Panc1 (cell line): ENCODE measurements around the gene SPX. TPM values are rescaled to one million over a fixed set of nuclear protein-coding genes. Genes with fewer than 3 reads are reported as not detected.

ENCODE experiments used
- ATAC-seq: fragments of 200-7000 bp; cut with Tn5 transposase; 2 replicates; pipeline ENCODE4 v1.9.1; 2020; ENCODE audit warnings: mild to moderate bottlenecking, moderate library complexity
- BruUV-seq: library from RNA; stranded (reverse); fragments of 400-500 nt; replicated peaks from 2 replicates; lab custom pipeline; 2021; lab: Mats Ljungman, UMichigan
- CTCF ChIA-PET: fragments of 300-600 bp; sonication (Branson Sonifier 250); formaldehyde crosslinking; loops from one replicate; lab custom pipeline; 2022; ENCODE audit warnings: antibody characterized with exemption; lab: Charles Lee
- POLR2A ChIA-PET: fragments of 300-600 bp; sonication (Branson Sonifier 250); formaldehyde crosslinking; loops from one replicate; lab custom pipeline; 2022; ENCODE audit warnings: antibody characterized with exemption; lab: Charles Lee
- DNase-seq: peaks from one replicate; pipeline ENCODE4 v3.0.0-alpha.2; 2010; ENCODE audit warnings: low read depth, low spot score
- H3K27ac ChIP-seq: 2 replicates; pipeline ENCODE4 v1.5.1; 2011; ENCODE audit warnings: mild to moderate bottlenecking, low read length, inconsistent platforms
- H3K27me3 ChIP-seq: fragments of 200-500 bp; sonication (Bioruptor generic); 2 replicates; pipeline ENCODE4 v1.6.0; 2014; ENCODE audit warnings: low read length, inconsistent platforms; ENCODE audit not compliant: control insufficient read depth, insufficient read depth
- H3K36me3 ChIP-seq: fragments of 200-500 bp; sonication (Bioruptor generic); 2 replicates; pipeline ENCODE4 v1.5.1; 2014; ENCODE audit warnings: inconsistent platforms, mild to moderate bottlenecking, low read length, moderate library complexity; ENCODE audit not compliant: control insufficient read depth, insufficient read depth
- H3K4me1 ChIP-seq: 2 replicates; pipeline ENCODE4 v1.5.1; 2011; ENCODE audit warnings: inconsistent platforms, mild to moderate bottlenecking, low read length, moderate library complexity; ENCODE audit not compliant: control insufficient read depth, insufficient read depth
- H3K4me3 ChIP-seq, 2 experiments: 2 replicates each; pipeline ENCODE4 v1.5.1; 2011 to 2012; ENCODE audit warnings: low read depth in 2 of 2, low read length in 2 of 2, mild to moderate bottlenecking in 2 of 2, inconsistent platforms in 1 of 2, moderate library complexity in 1 of 2
- H3K9me3 ChIP-seq: fragments of 200-500 bp; sonication (Bioruptor generic); 2 replicates; pipeline ENCODE4 v1.5.1; 2014; ENCODE audit warnings: low read depth, mild to moderate bottlenecking, inconsistent platforms, low read length, moderate library complexity; ENCODE audit not compliant: control insufficient read depth, insufficient read depth
- POLR2AphosphoS5 ChIP-seq: IDR thresholded peaks from 2 replicates; pipeline ENCODE4 v1.6.1; 2012; ENCODE audit warnings: mild to moderate bottlenecking, low read depth, low read length, moderate library complexity
- SIN3A ChIP-seq: IDR thresholded peaks from 2 replicates; pipeline ENCODE4 v1.6.1; 2012; ENCODE audit warnings: low read depth, mild to moderate bottlenecking, low read length, moderate library complexity, borderline replicate concordance; ENCODE audit not compliant: insufficient read depth
- TCF7L2 ChIP-seq: IDR thresholded peaks from 2 replicates; pipeline ENCODE4 v1.6.1; 2011; ENCODE audit warnings: mild to moderate bottlenecking, low read depth, low read length, inconsistent platforms
- in situ Hi-C: cut with HindIII; loops from 2 replicates; pipeline ENCODE4 v1.10.0; 2016; ENCODE audit warnings: low sequenced_read_pairs, low pct_unique_long_range_greater_than_20kb
- intact Hi-C: fragments of 100-400 bp; cut with micrococcal nuclease; formaldehyde crosslinking; loops from one replicate; pipeline ENCODE4 v1.10.0; 2022; ENCODE audit not compliant: unreplicated experiment
- total RNA-seq: library from RNA; stranded (reverse); gene quantifications from one replicate; pipeline ENCODE4 v1.2.1, GENCODE V29; 2021; ENCODE audit not compliant: unreplicated experiment
- TF ChIP-seq, protein P1 (sequence below), 2 experiments: IDR thresholded peaks; 2 replicates each; pipeline ENCODE4 v1.6.1; 2011 to 2012; ENCODE audit warnings: low read depth in 2 of 2, control low read depth in 1 of 2, low read length in 1 of 2, mild to moderate bottlenecking in 1 of 2, moderate library complexity in 1 of 2; ENCODE audit not compliant: insufficient read depth in 1 of 2
- TF ChIP-seq, protein P2 (sequence below): fragments of 450-650 bp; IDR thresholded peaks from 2 replicates; pipeline ENCODE4 v1.5.1; 2017; ENCODE audit warnings: mild to moderate bottlenecking

The SPX gene
- total RNA-seq, 1 experiment from 2014 or later: 0.13 TPM

DNA sequence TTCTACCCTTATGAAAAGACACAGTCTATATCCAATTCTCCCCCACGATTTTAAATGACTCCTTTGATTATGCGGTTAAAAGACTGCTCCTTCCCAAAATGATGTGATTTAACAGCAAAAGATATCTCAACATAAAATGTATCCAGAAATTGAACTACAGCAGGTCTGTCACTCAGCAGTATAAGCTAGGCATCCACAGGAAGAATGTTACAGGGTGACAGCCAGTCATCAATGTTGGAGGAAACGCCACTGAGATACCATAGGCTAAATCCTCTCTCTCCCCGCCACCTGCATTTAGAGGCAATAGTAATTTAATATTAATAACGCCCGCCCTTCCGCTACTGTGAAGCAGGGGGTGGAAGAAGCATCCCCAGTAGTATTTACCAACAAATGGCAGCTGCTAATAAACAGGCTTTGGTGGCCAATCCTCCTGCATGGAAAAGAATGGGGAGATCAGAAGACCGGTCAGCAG is 25.3 kb upstream of the SPX start:
- CTCF ChIA-PET: interaction anchor here (0.6 kb wide), 1 partner anchor 197 kb away, joined by 5 read pairs; no protein-coding TSS in a partner anchor
- Histone ChIP-seq H3K4me1 (peaks cover 14% of the 10 kb centered on the region; the same call in 1 of the 2 replicates), H3K27me3 (no peaks in the 10 kb centered on the region), H3K27ac (peak overlapping the region; percentile 82), H3K9me3 (no peaks in the 10 kb centered on the region), H3K36me3 (peaks cover 7% of the 10 kb centered on the region; the same call in 1 of the 2 replicates), H3K4me3 (peak overlapping the region; percentile 88 to 97)
- intact Hi-C loops: no loop called here
- DNase-seq: no peak
- ATAC-seq: no peak
- in situ Hi-C loops: no loop called here
- BruUV-seq: no TSS peak
- TF ChIP-seq SIN3A (no peak), POLR2AphosphoS5 (no peak), TCF7L2 (no peak)
- TF ChIP-seq, protein P1, sequence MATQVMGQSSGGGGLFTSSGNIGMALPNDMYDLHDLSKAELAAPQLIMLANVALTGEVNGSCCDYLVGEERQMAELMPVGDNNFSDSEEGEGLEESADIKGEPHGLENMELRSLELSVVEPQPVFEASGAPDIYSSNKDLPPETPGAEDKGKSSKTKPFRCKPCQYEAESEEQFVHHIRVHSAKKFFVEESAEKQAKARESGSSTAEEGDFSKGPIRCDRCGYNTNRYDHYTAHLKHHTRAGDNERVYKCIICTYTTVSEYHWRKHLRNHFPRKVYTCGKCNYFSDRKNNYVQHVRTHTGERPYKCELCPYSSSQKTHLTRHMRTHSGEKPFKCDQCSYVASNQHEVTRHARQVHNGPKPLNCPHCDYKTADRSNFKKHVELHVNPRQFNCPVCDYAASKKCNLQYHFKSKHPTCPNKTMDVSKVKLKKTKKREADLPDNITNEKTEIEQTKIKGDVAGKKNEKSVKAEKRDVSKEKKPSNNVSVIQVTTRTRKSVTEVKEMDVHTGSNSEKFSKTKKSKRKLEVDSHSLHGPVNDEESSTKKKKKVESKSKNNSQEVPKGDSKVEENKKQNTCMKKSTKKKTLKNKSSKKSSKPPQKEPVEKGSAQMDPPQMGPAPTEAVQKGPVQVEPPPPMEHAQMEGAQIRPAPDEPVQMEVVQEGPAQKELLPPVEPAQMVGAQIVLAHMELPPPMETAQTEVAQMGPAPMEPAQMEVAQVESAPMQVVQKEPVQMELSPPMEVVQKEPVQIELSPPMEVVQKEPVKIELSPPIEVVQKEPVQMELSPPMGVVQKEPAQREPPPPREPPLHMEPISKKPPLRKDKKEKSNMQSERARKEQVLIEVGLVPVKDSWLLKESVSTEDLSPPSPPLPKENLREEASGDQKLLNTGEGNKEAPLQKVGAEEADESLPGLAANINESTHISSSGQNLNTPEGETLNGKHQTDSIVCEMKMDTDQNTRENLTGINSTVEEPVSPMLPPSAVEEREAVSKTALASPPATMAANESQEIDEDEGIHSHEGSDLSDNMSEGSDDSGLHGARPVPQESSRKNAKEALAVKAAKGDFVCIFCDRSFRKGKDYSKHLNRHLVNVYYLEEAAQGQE (IDR thresholded peaks at IDR 0.05; ENCODE audit: insufficient read depth in 1 of 2, low read depth in 2 of 2, low read length in 1 of 2): no peak
- TF ChIP-seq, protein P2, sequence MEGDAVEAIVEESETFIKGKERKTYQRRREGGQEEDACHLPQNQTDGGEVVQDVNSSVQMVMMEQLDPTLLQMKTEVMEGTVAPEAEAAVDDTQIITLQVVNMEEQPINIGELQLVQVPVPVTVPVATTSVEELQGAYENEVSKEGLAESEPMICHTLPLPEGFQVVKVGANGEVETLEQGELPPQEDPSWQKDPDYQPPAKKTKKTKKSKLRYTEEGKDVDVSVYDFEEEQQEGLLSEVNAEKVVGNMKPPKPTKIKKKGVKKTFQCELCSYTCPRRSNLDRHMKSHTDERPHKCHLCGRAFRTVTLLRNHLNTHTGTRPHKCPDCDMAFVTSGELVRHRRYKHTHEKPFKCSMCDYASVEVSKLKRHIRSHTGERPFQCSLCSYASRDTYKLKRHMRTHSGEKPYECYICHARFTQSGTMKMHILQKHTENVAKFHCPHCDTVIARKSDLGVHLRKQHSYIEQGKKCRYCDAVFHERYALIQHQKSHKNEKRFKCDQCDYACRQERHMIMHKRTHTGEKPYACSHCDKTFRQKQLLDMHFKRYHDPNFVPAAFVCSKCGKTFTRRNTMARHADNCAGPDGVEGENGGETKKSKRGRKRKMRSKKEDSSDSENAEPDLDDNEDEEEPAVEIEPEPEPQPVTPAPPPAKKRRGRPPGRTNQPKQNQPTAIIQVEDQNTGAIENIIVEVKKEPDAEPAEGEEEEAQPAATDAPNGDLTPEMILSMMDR: no peak
- POLR2A ChIA-PET: interaction anchor here (0.6 kb wide), 1 partner anchor 206 kb away, joined by 7 read pairs; no protein-coding TSS in a partner anchor

GRCh38 chr12:21501258-21502163 is 24.6 kb upstream of the SPX start, which contains the start of the genes GOLT1B and RECQL:
GOLT1B (plus strand) TSS chr12:21501789; CDS start chr12:21501924, 135 bp downstream.
RECQL (minus strand) TSS chr12:21501635; CDS start chr12:21499570, 2,065 bp downstream.
- H3K36me3 ChIP-seq: peaks cover 7% of the 10 kb centered on the region; the same call in 1 of the 2 replicates
- ChIA-PET POLR2A (interaction anchor here (0.6 kb wide), 1 partner anchor 205 kb away, joined by 7 read pairs; no protein-coding TSS in a partner anchor), CTCF (interaction anchor here (0.6 kb wide), 1 partner anchor 196 kb away, joined by 5 read pairs; no protein-coding TSS in a partner anchor)
- peak within 1 kb of the TSS; percentile 82 for H3K27ac ChIP-seq
- BruUV-seq: TSS peak; percentile 82
- peak within 1 kb of the TSS; percentile 88 to 97 for H3K4me3 ChIP-seq
- ATAC-seq: peak; percentile 99
- no peaks in the 10 kb centered on the region for H3K27me3 ChIP-seq
- H3K9me3 ChIP-seq: no peaks in the 10 kb centered on the region
- in situ Hi-C loops (no loop called here), intact Hi-C loops (no loop called here)
- DNase-seq: peak; percentile 94
- H3K4me1 ChIP-seq: peaks cover 14% of the 10 kb centered on the region; the same call in 1 of the 2 replicates
- TF ChIP-seq TCF7L2 (no peak), SIN3A (peak; percentile 94), POLR2AphosphoS5 (peak; percentile 83)
- TF ChIP-seq, protein P2: no peak
